Activated naive CD8-positive, alpha-beta T cell treated with anti-CD3 and anti-CD28 coated beads, Interleukin-2, amount 50 U/mL, for 16 hours (primary cell): ENCODE results near the gene G3BP2.

ENCODE experiments used
- DNase-seq: peaks from one replicate; pipeline ENCODE4 v3.0.0-alpha.2; 2020; ENCODE audit warnings: low read depth, low spot score

G3BP2 gene

DNA sequence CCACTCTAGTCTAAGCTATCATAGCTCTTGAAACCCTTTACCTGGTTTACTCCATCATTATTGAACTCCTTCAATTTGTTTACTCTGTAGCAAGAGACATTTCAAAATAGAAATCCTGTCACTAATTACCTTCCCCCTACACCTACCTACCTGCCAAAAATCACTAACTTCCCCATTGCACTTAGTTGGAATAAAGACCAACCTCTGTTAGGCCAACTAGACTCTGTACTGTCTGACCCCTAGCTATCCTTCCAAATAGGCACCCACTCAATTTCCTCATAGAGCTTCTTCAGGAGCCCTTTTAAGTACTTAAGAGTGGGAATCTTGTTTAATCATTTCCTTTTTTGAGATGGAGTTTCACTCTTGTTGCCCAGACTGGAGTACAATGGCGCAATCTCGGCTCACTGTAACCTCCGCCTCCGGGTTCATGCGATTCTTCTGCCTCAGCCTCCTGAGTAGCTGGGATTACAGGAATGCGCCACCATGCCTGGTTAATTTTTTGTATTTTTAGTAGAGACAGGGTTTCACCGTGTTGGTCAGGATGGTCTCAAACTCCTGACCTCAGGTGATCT is 34.0 kb downstream of the G3BP2 start:
- no peak for DNase-seq

DNA sequence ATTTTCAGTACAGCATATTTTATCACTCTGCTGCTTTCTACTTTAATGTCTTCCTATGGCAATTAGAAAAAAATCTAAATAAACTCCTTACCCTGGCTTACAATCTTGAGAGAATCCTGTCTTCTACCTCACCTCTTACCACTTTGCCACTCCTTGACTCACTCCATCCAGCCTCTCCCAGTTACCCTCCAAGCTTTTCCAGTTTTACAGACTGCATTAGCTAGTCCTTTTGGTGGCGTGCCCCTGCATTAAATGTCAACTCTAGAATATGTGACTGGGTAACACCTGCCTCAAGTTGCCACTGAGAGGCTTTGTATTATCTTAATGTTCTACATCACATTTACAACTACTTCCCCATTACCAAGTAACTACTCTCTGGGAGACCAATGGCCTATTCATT is 35.4 kb downstream of the G3BP2 start:
- no peak for DNase-seq

DNA sequence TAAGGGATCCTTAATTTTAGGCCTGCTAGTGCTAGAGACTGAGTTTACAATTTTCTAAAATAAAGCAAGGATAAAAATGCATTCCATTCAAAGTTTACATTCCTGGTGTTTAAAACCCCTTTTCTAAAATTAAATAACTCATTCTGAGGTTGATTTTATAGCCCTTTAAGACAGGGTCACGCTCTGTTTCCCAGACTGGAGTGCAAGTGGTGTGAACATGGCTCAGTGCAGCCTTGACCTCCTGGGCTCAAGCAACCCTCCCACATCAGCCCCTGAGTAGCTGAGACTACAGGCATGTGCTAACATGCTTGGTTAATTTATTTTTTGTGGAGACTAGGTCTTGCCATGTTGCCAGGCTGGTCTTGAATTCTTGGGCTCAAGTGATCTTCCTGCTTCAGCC is 36.0 kb downstream of the G3BP2 start:
- DNase-seq, result no peak

DNA sequence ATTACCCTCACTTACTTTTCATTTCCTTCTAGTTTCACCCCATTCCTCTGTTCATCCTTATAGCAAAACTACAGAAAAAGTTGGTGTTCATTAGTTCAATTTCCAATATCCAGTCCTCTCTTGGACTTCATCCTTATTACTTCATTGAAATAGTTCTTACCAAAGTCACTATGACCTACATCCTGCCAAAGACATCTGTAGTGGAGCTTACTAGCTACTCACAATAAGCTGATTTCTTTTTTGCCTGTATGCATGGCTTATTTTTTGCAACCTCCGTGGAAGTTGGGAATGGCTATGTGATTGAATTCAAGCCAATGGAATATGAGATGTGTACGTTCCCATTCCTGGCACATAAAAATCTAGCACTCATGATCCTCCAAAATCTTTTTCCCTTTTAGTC is 38.3 kb downstream of the G3BP2 start:
- no peak for DNase-seq

DNA sequence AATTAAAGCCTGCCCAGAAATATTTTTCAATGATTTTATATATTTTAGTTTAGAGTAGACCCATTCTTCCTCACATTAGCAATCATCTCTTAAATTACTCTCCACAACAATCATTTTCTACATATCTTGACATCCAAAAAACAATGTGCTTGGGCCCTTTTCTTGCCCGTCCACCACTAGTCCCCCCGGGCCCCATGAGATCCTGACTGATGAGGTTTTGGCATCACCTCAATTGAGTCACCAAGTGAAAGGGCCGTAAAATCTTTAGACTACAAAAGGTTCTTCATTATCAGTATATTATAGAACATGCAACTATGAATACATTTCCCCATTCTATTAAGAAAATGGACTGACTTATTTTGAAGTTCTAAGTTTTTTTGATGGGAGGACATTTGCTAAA is 38.9 kb downstream of the G3BP2 start:
- no peak for DNase-seq

DNA sequence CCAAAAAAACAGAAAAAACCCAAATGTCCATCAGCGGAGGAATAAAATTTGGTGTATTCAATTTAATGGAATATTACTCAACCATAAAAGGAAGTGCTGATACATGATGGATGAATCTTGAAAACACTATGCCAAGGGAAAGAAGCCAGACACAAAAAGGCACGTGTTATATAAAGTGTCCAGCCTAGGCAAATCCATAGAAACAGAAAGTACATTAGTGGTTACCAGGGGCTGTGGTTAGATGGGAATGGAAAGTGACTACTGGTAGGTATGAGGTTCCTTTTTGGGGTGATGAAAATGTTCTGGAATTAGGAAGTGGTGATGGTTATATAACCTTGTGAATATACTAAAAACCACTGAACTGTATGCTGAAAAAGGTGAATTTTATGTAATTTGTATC is 39.4 kb downstream of the G3BP2 start:
- DNase-seq, result no peak

DNA sequence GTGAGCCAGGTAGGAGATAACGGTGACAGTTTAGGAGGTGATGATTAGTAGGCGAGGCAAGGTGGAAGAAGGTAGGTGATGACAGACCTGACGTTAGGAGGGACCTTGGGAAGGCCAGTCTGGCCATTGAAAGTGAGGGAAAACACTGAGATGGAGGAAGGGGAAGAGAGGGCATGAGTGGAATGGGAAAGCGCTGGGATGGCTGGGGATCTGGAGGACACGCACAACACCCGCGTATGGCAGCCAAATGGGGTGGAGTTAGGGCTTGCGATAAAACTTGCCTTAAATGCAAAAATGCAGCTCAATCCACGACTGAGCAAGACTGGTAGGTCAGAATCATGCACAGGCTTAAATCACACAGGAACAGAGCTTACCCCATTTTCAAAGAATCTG is 42.3 kb downstream of the G3BP2 start:
- no peak for DNase-seq

DNA sequence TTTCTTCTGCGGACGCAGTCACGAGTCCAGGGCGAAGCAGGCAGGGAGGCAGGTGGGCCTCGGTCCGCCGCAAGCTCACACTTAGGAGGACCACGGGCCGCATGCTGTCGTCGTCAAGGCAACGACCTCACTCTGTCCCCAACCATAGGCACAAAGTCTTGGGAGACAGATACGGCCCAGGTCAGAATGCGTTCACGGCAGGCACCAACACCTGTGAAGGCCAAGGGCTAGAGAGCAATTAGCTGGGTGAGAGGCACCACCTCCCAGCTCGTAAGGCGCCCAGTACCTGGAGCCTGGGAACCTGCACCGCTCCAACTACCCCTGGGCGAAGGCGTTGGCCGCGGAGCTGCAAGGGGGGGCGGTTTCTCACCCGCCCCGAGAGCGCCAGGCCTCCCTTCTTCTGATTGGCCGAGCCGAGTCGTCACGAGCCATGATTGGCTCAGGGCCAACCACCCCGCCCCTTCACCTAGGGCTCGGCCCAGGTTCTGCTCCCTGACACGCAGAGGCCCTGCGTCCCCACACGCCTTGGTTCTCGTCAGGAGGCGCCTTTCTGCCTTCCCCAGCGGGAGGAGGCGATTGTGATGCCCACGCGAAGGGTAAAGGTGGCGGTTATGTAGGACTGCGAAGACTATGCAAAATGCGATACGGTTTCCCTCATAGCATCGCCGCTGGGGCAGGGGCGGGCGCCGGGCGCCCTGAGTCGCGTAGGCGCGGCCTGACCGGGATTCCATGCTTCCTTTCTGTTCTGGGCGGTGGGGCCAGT is 42.9 kb downstream of the G3BP2 start, which contains the start of gene CDKL2:
CDKL2 (minus strand) TSS at position 355 of the 763 bp plus-strand sequence. CDS start 4,540 bp downstream, outside the sequence.
- DNase-seq, result peak; percentile 80

DNA sequence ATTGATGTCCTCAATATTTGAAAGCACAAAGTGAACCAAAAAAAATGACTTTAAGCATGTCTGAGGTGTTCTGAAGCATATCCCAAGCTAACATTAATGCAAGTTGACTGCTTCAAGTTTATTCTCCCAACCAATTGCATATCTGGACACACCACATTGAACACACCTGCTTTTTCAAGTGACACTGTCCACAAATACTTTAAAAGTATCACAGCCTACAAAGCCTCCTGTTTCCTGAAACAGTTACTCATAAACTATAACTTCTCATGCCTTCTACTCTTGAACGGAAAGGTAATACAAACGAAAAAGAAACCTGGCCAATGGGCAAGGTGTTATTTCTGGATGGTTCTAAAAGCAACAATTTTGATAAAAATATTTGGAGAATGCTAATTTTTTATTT is 44.0 kb downstream of the G3BP2 start:
- DNase-seq, result no peak

DNA sequence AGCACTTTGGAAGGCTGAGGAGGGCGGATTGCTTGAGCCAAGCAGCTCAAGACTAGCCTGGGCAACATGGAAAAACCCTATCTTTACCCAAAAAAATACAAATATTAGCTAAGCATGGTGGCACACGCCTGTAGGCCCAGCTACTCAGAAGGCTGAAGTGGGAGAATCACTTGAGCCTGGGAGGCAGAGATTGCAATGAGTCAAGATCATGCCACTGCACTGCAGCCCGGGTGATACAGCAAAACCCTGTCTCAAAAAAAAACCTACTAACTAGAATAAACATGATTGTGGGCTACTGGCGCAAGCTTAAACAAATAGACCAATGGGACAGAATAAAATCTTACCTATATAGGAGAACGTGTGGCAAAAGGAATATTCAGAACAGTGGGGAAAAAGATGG is 50.2 kb downstream of the G3BP2 start:
- DNase-seq, result no peak

DNA sequence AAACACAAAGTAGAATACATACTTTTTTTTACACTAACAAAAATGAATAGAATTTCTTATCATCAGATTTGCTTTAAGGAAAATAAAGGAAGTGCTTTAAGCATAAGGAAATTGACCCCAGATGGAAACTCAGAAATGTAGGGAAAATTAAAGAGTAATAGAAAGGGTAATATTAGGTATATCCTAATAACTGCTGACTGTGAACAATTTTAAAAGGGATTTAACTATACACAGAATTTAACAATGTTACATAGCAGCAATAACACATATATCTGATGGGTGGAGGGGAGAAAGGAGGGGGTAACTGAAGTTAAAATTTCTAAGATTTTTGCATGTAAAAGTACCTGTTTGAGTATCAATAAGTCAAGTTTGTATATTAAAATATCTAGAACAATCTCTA is 51.5 kb downstream of the G3BP2 start:
- no peak for DNase-seq

DNA sequence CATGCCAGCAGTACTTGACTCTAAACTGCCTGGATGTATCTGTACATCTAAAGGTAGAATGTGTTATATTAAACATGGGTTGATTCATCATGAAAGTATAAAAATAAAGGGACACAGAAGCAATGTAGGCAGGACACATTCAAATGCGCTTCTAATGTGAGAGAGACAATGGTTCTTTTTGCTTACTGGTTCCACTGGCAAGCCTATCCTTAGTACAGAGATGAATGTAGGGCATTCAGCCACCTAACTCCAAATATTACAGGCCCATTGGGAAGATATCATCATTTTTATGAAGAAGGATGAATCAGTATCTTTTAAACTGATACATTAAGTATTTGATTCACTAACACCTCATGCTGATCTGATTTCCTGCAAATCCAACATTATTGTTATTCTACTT is 60.9 kb downstream of the G3BP2 start:
- no peak for DNase-seq

DNA sequence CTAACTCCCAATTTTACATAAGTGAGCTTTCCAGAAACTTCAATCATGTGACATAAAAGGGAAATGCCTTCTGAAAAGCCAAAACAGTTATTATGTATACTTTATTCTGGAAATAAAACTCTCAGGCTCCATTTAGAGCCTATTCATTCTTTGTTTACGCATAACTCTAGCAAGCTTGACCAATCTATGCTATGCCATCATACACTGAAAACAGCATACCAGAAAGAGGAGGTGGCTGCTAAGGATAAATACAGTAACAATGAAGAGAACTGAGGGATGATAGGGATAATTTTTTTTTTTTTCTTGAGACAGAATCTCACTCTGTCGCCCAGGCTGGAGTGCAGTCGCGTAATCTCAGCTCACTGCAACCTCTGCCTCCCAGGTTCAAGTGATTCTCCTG is 67.3 kb downstream of the G3BP2 start:
- DNase-seq, result no peak

DNA sequence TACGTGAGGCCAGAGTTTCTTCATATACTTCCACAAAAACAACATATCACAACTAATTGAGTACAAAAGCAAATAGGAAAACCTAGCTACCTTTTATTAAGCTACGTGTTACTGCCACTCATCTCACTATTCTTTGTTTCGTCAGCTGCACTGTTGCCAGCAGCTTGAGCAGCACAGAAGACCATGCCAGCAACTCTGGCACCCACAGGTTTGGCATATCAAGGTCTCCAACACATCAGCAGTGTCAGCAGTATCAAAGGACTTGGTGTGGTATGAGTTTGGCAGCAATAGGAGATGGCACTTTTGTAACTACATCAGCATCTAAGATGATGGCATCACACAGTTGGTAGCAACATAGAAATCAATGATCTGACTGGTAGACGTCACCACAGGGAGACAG is 73.6 kb downstream of the G3BP2 start:
- no peak for DNase-seq

DNA sequence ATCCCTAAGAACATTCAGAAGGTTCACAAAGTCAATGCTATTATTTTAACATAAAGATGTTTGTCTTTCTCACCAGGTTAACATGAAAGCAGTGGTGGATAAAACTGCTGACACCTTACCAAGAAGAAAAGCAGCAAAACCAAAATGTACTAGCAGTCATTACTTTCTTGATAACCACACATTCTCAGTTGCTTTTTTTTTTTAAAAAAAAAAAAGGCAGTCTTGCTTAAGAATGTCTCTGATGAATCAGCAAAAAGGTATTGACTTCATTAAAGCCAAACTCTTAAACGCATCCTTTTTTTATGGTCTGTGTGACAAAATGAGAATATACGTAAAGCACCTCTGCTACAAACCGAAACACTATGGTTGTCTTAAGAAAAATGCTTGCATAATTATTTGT is 74.8 kb downstream of the G3BP2 start:
- no peak for DNase-seq

DNA sequence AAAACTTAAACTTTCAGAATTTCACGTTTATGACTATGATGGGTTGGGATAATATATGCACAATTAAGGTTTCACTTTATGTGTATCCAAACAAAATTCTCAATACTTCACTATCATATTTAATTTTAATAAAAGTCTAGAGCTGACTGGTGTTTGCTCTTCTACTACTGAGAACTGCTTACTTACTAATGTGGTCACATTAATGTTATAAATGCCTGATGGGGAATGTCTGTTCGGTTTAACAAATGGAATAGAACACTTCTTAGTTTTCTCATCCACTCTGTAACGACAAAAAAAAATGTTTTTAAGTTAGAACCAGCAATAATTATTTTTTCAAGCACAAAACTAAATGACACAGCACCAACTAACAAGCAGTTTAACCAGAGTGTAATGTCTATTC is 77.2 kb downstream of the G3BP2 start:
- no peak for DNase-seq

DNA sequence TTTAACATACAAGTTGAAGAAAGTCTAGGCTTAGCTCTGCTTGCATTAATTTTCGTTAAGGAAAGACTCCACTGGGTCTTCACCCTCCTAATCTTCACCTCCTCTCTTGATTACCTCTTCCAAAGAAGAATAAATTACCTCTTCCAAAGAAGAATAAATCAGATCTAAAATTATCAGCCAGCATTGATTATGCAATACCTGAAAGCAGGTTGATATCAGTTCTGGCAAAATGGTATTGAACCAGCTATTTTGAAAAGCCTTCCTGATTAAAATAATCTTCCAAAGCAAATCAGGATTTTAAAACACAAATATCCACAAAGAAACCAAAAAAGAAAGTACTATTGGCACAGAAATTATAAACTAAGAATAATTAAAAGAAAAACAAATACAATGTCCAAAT is 79.8 kb downstream of the G3BP2 start:
- DNase-seq, result no peak
